ENCODE measurements around the gene SPEG. TPM values are rescaled to one million over a fixed set of nuclear protein-coding genes. Genes with fewer than 3 reads are reported as not detected.

SPEG gene
- total and polyA plus RNA-seq, 2 of the 8 experiments (the other 6 are each of a cell fraction or from before 2014, with no cell fraction given), result 19.9 to 32.0 TPM

DNA sequence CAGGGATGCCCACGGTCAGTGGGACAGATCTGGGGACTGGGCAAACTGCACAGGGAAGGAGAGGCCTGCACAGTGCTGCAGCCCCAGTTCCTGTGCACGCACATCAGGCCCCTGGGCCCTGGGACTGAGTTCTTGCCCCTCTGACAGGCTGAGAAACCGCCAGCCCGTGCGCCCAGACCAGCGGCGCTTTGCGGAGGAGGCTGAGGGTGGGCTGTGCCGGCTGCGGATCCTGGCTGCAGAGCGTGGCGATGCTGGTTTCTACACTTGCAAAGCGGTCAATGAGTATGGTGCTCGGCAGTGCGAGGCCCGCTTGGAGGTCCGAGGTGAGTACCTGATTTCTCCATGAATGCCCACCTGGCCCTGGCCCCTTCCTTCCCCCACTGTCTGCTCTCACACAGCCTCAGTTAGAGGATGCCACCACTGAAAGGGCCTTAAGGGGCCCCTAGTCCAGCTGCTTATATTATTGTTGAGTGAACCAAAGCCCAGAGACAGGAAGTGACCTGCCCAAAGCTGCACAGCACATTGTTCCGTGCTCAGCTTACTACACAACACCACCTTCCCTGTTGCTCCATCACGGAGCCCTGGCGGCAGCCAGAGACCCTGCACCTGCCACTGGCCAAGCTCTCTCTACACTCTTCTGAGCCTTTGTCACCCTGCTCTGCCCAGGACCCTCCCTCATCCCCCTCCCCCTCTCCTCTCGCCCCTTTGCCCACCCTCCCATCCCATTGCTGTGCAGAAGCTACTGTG, 29.8 kb downstream of the SPEG start:
- Histone ChIP-seq H3K36me3 (ENCODE audit: control insufficient read depth in 2 of 4, insufficient read depth in 4 of 4, low read length in 3 of 4) (peaks cover 0 to 6% (median under 1%) of the 10 kb centered on the region in 4 experiments; a peak in 1 of 8 replicates), H3K14ac (ENCODE audit: insufficient read length) (no peak overlapping the region), H2AK5ac (ENCODE audit: low read depth, low read length) (no peak overlapping the region), H2AFZ (ENCODE audit: low read length) (no peak overlapping the region), H3K4me2 (ENCODE audit: insufficient read depth in 1 of 2, low read depth in 2 of 2, low read length in 2 of 2) (no peak overlapping the region), H2BK120ac (replicated peaks; ENCODE audit: low read depth, low read length) (no peak overlapping the region), H3K23ac (ENCODE audit: insufficient read length) (no peak overlapping the region), H2BK12ac (ENCODE audit: low read depth, low read length) (no peak overlapping the region), H3K27me3 (replicated peaks in 1 of 4; ENCODE audit: control insufficient read depth in 3 of 4, extremely low read depth in 1 of 4, insufficient read depth in 3 of 4, low read length in 3 of 4) (no peaks in the 10 kb centered on the region; a peak in 1 of 7 replicates), H2BK20ac (ENCODE audit: low read length) (no peak overlapping the region), H3K23me2 (ENCODE audit: low read depth, low read length) (peaks cover 3% of the 10 kb centered on the region; the same call in 1 of the 2 replicates), H3K4me1 (replicated peaks in 1 of 4; ENCODE audit: control insufficient read depth in 3 of 4, insufficient read depth in 4 of 4, low read length in 3 of 4) (peaks cover 9 to 23% (median 21%) of the 10 kb centered on the region in 4 experiments), H3K79me2 (ENCODE audit: control insufficient read depth in 1 of 2, insufficient read depth in 2 of 2, low read length in 2 of 2) (no peaks in the 10 kb centered on the region), H3K4me3 (ENCODE audit: extremely low read depth in 1 of 4, insufficient read depth in 2 of 4, low read depth in 3 of 4, low read length in 4 of 4) (no peak overlapping the region), H4K91ac (replicated peaks; ENCODE audit: insufficient read length, low read length) (no peak overlapping the region), H4K20me1 (replicated peaks in 1 of 2; ENCODE audit: control insufficient read depth in 1 of 2, insufficient read depth in 2 of 2, low read length in 2 of 2) (peaks cover 0 to 6% of the 10 kb centered on the region in 2 experiments), H3K56ac (replicated peaks; ENCODE audit: insufficient read length, low read depth, low read length) (no peak overlapping the region), H3K18ac (ENCODE audit: extremely low read depth, low read length) (no peak overlapping the region), H3K79me1 (ENCODE audit: low read depth, low read length) (no peaks in the 10 kb centered on the region), H2BK5ac (ENCODE audit: low read depth, low read length) (no peak overlapping the region), H3K9me3 (ENCODE audit: insufficient read depth in 2 of 2, low read depth in 1 of 2, low read length in 1 of 2) (no peaks in the 10 kb centered on the region), H3K27ac (ENCODE audit: low read depth, low read length) (no peak overlapping the region), H4K5ac (ENCODE audit: insufficient read length, low read depth, low read length) (no peak overlapping the region), H4K8ac (ENCODE audit: extremely low read depth, insufficient read depth, low read length) (no peak overlapping the region), H3K9ac (replicated peaks in 1 of 4; ENCODE audit: extremely low read depth in 1 of 4, low read depth in 3 of 4, low read length in 3 of 4) (no peak overlapping the region), H3K4ac (replicated peaks; ENCODE audit: insufficient read length, low read depth, low read length) (no peak overlapping the region), H2BK15ac (ENCODE audit: low read length) (no peak overlapping the region)
- DNase-seq (ENCODE audit: low read depth in 1 of 2, low spot score in 2 of 2), result peak in 1 of 2 experiments; percentile 42
- ChIA-PET POLR2A (ENCODE audit: partially characterized antibody) (interaction anchor here (1.4 to 1.9 kb wide), 4 partner anchors 9 to 42 kb away, joined by 4 to 7 read pairs (median 5); no protein-coding TSS in a partner anchor), CTCF (ENCODE audit: partially characterized antibody) (interaction anchor here (0.7 to 113.1 kb wide), 6 partner anchors 6 to 96 kb away, joined by 3 to 7248 read pairs (median 26); partner anchors contain the start of genes ASIC4, CHPF, DES and GMPPA)
- no peak for TF ChIP-seq ASH2L (IDR thresholded peaks at IDR 0.05; ENCODE audit: low read length)
- TF ChIP-seq, protein P1, sequence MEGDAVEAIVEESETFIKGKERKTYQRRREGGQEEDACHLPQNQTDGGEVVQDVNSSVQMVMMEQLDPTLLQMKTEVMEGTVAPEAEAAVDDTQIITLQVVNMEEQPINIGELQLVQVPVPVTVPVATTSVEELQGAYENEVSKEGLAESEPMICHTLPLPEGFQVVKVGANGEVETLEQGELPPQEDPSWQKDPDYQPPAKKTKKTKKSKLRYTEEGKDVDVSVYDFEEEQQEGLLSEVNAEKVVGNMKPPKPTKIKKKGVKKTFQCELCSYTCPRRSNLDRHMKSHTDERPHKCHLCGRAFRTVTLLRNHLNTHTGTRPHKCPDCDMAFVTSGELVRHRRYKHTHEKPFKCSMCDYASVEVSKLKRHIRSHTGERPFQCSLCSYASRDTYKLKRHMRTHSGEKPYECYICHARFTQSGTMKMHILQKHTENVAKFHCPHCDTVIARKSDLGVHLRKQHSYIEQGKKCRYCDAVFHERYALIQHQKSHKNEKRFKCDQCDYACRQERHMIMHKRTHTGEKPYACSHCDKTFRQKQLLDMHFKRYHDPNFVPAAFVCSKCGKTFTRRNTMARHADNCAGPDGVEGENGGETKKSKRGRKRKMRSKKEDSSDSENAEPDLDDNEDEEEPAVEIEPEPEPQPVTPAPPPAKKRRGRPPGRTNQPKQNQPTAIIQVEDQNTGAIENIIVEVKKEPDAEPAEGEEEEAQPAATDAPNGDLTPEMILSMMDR (IDR thresholded peaks at IDR 0.05; ENCODE audit: control extremely low read depth in 1 of 3, insufficient read depth in 1 of 3, low read depth in 1 of 3, low read length in 3 of 3), result peak in 1 of 3 experiments; percentile 19; a peak in 1 of 4 replicates
- no peak for FAIRE-seq
- WGBS, 2 experiments (ENCODE audit: extremely low coverage in 1 of 2, insufficient coverage in 1 of 2, insufficient read length in 1 of 2, insufficient replicate concordance in 2 of 2, low coverage in 1 of 2, low lambda C conversion rate in 2 of 2, missing lambda C conversion rate in 1 of 2), result 90% methylated on average over 19 of the region's 21 CpGs; no CpG with 5 or more reads in 1 of the 2 experiments
